ENCODE measurements around the gene CLASRP. TPM values are rescaled to one million over a fixed set of nuclear protein-coding genes. Genes with fewer than 3 reads are reported as not detected.

The CLASRP gene
- total RNA-seq, 1 experiment from 2014 or later = 88.0 TPM

DNA sequence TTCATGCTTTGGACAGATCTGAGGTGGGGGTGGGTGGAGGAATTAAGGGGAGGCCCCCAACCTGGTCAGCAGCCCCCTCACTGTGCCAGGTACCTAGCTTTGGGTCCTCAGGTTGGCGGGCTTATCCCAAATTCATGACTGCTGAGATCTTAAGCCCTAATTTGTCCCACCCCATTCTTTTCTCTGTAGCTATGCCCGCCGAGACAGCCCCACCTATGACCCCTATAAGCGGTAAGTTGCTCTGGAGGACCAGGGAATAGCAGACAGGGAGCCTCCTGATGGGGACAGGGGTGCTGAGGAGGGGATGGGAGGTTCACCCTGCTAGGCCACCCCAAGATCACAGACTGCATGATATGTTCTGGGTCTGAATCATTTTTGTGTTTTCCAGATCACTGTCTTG, 23.1 kb downstream of the CLASRP start (continued):
- TF ChIP-seq, protein P1, sequence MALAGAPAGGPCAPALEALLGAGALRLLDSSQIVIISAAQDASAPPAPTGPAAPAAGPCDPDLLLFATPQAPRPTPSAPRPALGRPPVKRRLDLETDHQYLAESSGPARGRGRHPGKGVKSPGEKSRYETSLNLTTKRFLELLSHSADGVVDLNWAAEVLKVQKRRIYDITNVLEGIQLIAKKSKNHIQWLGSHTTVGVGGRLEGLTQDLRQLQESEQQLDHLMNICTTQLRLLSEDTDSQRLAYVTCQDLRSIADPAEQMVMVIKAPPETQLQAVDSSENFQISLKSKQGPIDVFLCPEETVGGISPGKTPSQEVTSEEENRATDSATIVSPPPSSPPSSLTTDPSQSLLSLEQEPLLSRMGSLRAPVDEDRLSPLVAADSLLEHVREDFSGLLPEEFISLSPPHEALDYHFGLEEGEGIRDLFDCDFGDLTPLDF (CRISPR knock-in tag; IDR thresholded peaks at IDR 0.05) = no peak
- TF ChIP-seq ZNF232 (CRISPR knock-in tag; IDR thresholded peaks at IDR 0.05) = no peak
- TF ChIP-seq MYBL2 (CRISPR knock-in tag; IDR thresholded peaks at IDR 0.05) = no peak
- TF ChIP-seq, protein P2, sequence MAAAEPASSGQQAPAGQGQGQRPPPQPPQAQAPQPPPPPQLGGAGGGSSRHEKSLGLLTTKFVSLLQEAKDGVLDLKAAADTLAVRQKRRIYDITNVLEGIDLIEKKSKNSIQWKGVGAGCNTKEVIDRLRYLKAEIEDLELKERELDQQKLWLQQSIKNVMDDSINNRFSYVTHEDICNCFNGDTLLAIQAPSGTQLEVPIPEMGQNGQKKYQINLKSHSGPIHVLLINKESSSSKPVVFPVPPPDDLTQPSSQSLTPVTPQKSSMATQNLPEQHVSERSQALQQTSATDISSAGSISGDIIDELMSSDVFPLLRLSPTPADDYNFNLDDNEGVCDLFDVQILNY (CRISPR knock-in tag; IDR thresholded peaks at IDR 0.05) = no peak
- TF ChIP-seq, protein P3, sequence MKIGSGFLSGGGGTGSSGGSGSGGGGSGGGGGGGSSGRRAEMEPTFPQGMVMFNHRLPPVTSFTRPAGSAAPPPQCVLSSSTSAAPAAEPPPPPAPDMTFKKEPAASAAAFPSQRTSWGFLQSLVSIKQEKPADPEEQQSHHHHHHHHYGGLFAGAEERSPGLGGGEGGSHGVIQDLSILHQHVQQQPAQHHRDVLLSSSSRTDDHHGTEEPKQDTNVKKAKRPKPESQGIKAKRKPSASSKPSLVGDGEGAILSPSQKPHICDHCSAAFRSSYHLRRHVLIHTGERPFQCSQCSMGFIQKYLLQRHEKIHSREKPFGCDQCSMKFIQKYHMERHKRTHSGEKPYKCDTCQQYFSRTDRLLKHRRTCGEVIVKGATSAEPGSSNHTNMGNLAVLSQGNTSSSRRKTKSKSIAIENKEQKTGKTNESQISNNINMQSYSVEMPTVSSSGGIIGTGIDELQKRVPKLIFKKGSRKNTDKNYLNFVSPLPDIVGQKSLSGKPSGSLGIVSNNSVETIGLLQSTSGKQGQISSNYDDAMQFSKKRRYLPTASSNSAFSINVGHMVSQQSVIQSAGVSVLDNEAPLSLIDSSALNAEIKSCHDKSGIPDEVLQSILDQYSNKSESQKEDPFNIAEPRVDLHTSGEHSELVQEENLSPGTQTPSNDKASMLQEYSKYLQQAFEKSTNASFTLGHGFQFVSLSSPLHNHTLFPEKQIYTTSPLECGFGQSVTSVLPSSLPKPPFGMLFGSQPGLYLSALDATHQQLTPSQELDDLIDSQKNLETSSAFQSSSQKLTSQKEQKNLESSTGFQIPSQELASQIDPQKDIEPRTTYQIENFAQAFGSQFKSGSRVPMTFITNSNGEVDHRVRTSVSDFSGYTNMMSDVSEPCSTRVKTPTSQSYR (CRISPR knock-in tag; IDR thresholded peaks at IDR 0.05) = no peak

DNA sequence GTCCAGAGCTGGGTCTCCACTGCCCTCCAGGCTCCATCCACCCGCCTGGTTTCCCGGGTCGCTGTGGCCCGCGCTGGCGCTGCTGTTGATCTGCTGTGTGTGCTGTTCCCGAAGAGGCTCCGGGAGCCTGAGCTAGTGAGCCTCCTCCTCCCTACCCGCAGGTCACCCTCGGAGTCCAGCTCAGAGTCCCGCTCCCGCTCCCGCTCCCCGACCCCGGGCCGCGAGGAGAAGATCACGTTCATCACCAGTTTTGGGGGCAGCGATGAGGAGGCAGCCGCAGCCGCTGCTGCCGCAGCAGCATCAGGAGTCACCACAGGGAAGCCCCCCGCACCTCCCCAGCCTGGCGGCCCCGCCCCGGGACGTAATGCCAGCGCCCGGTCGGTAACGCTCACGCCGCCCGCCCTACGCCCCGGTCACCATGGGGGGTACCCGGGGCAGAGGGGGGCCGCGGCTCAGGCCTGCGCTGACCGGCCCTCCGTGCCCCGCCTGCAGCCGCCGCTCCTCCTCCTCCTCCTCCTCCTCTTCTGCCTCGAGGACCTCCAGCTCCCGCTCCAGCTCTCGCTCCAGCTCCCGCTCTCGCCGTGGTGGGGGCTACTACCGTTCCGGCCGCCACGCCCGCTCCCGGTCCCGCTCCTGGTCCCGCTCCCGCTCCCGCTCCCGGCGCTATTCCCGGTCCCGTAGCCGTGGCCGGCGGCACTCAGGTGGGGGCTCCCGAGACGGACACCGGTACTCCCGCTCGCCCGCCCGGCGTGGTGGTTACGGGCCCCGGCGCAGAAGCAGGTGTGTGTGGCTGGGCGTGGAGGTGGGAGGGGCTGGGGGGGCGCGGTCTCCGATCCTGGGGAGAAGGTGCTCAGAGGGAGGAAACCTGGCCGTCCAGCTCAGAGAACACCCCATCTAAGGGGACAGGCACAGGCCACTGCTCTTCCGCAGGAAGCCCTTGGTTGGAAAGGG, 25.3 kb downstream of the CLASRP start:
- POLR2A ChIA-PET = no interaction called here
- H3K9me3 Mint-ChIP-seq = no peaks in the 10 kb centered on the region
- H3K27ac Mint-ChIP-seq = no peak overlapping the region
- CTCF ChIA-PET = no interaction called here
- H3K27me3 Mint-ChIP-seq (ENCODE audit: low read depth) = no peaks in the 10 kb centered on the region
- ATAC-seq (no peak), DNase-seq (ENCODE audit: low spot score) (no peak)
- H3K4me3 Mint-ChIP-seq = no peak overlapping the region
- TF ChIP-seq ZNF121 (CRISPR knock-in tag; IDR thresholded peaks at IDR 0.05) (no peak), ZNF219 (CRISPR knock-in tag; IDR thresholded peaks at IDR 0.05; ENCODE audit: borderline replicate concordance) (no peak), NFE2L1 (CRISPR knock-in tag; IDR thresholded peaks at IDR 0.05) (no peak)
- TF ChIP-seq, protein P4, sequence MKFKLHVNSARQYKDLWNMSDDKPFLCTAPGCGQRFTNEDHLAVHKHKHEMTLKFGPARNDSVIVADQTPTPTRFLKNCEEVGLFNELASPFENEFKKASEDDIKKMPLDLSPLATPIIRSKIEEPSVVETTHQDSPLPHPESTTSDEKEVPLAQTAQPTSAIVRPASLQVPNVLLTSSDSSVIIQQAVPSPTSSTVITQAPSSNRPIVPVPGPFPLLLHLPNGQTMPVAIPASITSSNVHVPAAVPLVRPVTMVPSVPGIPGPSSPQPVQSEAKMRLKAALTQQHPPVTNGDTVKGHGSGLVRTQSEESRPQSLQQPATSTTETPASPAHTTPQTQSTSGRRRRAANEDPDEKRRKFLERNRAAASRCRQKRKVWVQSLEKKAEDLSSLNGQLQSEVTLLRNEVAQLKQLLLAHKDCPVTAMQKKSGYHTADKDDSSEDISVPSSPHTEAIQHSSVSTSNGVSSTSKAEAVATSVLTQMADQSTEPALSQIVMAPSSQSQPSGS (CRISPR knock-in tag; IDR thresholded peaks at IDR 0.05; ENCODE audit: borderline replicate concordance, low read depth) = no peak
- peaks cover 40% of the 10 kb centered on the region for H3K36me3 Mint-ChIP-seq
- peaks cover 3% of the 10 kb centered on the region; the same call in 1 of the 2 replicates for H3K4me1 Mint-ChIP-seq

DNA sequence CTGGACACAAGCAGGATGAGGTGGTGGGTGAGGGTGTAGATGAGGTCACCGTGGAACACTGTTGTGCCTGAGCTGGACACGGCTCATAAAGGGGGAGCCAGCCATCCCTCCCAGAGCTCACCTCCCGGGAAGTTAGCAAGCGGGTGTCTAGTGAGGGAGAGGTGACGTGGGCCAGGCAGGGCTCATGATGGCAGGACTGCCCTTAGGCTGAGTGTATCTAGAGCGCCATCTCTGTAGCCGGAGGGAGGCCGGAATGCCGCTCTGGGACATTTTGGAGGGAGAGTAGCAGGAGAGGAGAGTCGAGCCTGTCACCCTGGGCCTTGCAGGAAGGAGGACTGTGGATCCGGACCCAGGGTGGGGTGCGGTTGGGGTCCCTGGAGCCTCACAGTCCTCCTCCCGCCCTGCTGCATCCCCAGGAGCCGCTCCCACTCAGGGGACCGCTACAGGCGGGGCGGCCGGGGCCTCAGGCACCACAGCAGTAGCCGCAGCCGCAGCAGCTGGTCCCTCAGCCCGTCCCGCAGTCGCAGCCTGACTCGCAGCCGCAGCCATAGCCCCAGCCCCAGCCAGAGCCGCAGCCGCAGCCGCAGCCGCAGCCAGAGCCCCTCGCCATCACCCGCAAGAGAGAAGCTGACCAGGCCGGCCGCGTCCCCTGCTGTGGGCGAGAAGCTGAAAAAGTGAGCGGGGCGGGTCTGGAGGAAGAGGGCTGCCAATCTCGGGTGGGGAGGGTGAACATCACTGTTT, 28.2 kb downstream of the CLASRP start:
- ATAC-seq (no peak), DNase-seq (ENCODE audit: low spot score) (no peak)
- Mint-ChIP-seq H3K27me3 (ENCODE audit: low read depth) (no peaks in the 10 kb centered on the region), H3K4me1 (0 out of 2 replicates have a peak, but pooled peaks cover 3% of the 10 kb centered on the region), H3K9me3 (no peaks in the 10 kb centered on the region), H3K27ac (no peak overlapping the region), H3K4me3 (no peak overlapping the region), H3K36me3 (peaks cover 32% of the 10 kb centered on the region)
- ChIA-PET POLR2A (no interaction called here), CTCF (interaction anchor here (0.9 to 1.9 kb wide), 2 partner anchors 82 to 85 kb away, joined by 3 to 6 read pairs; no protein-coding TSS in a partner anchor)
- no peak for TF ChIP-seq PRRX2 (CRISPR knock-in tag; IDR thresholded peaks at IDR 0.05)
- TF ChIP-seq, protein P5, sequence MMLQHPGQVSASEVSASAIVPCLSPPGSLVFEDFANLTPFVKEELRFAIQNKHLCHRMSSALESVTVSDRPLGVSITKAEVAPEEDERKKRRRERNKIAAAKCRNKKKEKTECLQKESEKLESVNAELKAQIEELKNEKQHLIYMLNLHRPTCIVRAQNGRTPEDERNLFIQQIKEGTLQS (CRISPR knock-in tag; conservative IDR thresholded peaks at IDR 0.05) = no peak
